Measurements from ENCODE around the gene TMEM267. TPM values are rescaled to one million over a fixed set of nuclear protein-coding genes. Genes with fewer than 3 reads are reported as not detected.
"Not testable (repeated sequence)": the region's sequence is repeated elsewhere in the genome, so short reads cannot be mapped to it uniquely, and the experiment has no call there.

Gene TMEM267
- polyA plus RNA-seq = 1 to 10 TPM; 3.6 to 5.1 (median 5.1) TPM

DNA sequence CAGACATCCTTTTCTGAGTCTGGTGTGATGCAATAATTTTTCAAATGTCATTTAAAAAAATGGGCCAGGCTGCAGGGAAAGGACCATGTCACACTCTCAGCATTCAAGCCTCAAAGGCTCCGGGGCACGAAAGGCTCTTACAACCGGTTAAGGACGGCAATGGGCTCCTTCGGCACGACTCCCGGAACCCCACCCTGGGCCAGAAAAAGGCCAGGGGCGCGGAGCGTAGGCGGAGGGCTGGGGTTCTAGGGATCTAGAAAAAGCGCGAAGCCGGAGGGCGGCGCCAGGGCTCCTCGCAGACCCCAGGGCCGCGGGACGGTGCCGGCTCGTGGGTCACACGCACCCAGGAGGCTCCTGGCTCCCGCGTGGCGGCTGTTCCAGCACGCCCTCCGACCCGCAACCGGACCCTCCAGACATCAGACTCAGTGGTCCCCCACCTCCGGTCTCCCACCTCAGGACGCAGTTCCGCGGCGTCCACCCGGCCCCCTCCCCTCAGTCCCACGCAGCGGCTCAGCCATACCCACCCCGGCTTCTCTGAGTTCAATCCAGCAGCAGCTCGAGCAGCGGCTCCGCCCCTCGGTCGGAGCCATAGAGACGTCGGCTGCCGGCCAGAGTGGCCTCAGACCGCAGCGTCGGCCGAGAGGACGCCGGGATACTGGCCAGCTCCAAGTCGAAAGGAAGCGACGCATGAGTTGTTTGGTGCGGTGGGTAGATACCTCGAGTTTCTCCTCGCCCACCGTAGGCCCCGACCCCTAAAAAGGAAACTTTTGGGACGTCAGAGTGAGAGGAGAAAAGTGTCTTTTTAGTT is at the start of gene TMEM267:
Gene TMEM267 (minus strand): TSS at position 568 of the 808 bp plus-strand sequence. CDS start 29,896 bp downstream, outside the sequence.
- 0 to 1% (median 0%) methylated on average over 57 to 62 of the region's 62 CpGs for WGBS, 3 donors
- peak within 1 kb of the TSS; percentile 76 for H3K27ac ChIP-seq (ENCODE audit: low read depth, low read length)

DNA sequence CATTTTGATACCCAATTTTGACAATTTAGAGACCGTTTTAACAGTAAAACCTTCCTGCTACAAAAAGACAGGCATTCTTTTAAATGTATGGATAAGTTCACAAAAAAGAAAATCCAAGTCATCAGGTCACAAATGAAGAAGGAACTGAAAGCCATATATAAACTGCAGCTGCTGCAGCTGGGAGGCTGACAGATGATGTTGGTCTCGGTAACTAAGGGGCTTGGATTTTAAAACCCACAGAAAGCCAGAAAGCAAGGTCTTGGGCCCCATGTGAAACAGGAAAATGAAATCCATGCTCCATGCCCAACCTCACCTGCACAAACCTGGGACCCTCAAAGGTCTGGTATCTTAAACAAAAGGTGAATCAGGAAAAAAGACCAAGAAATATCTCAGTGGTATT is 47.0 kb upstream of the TMEM267 start:
- H3K27ac ChIP-seq (ENCODE audit: low read depth, low read length) = no peak overlapping the region
- WGBS, 3 donors = 93 to 98% (median 95%) methylated on average over 2 of the region's 2 CpGs

- WGBS, 3 donors = 59 to 76% (median 67%) methylated on average over 2 of the region's 2 CpGs
- no peak overlapping the region for H3K27ac ChIP-seq (ENCODE audit: low read depth, low read length)
Measured at GRCh38 chr5:43523662-43524072, 40.0 kb upstream of the TMEM267 start.

GRCh38 chr5:43520615-43521014 is 37.0 kb upstream of the TMEM267 start:
- no peak overlapping the region for H3K27ac ChIP-seq (ENCODE audit: low read depth, low read length)
- 87 to 97% (median 88%) methylated on average over 1 of the region's 1 CpG for WGBS, 3 donors

DNA sequence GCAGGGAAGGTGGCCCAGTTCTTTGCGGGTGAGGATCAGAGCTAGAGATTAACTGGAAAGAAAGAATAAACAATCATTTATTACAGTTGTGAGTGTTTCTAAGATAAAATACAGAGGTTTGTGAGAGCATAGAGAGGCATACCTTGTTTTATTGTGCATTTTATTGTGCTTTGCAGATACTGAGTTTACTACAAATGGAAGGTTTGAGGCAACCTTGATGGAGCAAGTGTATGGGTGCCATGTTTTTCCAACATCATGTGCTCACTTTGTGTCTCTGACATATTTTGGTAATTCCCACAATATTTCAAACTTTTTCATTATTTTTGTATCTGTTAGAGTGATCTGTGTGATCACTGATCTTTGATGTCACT is 32.0 kb upstream of the TMEM267 start:
- 13 to 25% (median 21%) methylated on average over 1 of the region's 1 CpG for WGBS, 3 donors
- no peak overlapping the region for H3K27ac ChIP-seq (ENCODE audit: low read depth, low read length)

DNA sequence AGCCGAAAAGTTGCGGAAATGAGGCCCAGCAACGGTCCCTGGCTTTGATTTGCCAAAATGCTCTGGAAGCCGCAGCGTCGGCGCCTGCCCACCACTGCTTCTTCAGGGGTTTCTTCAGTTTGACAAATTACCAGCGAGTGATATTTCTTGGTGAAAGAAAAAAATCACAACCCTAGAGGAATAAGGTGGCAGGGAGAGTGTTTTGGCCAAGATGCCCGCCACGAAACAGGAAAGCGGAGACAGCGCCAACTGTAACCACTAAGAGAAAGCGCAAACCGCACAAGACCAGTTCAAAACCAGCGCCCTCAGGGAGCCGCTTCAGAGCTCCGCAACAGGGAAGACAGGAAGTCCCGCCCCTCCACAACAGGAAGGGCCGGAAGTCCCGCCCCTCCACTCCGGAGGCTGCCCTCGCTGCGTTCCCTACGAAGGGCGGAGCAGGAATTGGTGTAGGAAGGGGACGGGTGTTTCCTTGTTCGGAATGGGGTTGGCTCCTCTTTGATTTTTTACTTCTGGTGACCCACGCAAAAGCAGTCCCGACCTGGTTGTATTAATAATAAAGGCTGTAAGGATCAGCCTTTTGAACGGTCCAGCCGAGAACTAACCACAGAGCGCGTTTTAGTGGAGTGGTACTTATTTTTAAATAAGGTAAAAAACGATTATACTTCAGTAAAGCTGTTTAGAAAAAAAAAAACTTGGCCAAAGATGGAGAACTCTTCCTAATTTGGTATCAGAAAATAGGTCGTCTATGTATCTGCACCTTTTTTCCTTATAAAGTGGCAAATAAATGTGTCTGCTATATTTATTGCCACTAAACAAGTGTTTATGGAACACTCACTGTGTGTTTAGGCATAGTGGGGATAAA is 31.4 kb upstream of the TMEM267 start, which contains the start of gene C5orf34:
Gene C5orf34 (minus strand): TSS at position 333 of the 862 bp plus-strand sequence. CDS start 5,809 bp downstream, outside the sequence.
- no peak within 1 kb of the TSS for H3K27ac ChIP-seq (ENCODE audit: low read depth, low read length)
- 0 to 1% (median 0%) methylated on average over 35 of the region's 35 CpGs for WGBS, 3 donors

GRCh38 chr5:43514471-43514815 is 30.8 kb upstream of the TMEM267 start:
- WGBS, 3 donors = 0 to 3% (median 1%) methylated on average over 6 of the region's 6 CpGs
- H3K27ac ChIP-seq (ENCODE audit: low read depth, low read length) = no peak overlapping the region

DNA sequence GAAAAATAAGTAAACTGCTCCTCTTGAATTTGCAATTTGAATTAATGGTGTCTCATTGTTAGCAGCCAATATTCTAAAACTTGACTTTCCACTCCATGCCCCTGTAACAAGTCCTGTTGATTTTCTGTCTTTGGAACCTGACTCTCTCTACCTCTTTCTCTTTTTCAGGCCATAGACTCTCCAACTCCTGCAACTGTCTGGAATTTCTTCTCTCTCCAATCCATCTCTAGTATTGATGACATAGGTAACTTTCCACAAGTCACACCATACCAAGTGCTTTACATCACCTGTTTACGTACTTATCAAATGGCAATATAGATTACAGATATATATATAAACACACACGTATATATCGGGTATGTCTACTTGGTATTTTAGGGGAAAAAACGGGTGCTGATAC is 30.4 kb upstream of the TMEM267 start:
- WGBS, 3 donors = 15 to 24% (median 23%) methylated on average over 4 of the region's 4 CpGs
- no peak overlapping the region for H3K27ac ChIP-seq (ENCODE audit: low read depth, low read length)

- WGBS, 3 donors = 91 to 99% (median 93%) methylated on average over 22 to 36 of the region's 36 CpGs
- H3K27ac ChIP-seq (ENCODE audit: low read depth, low read length) = not testable (repeated sequence)
Measured at GRCh38 chr5:43511062-43511461, 27.4 kb upstream of the TMEM267 start.

- 86 to 91% (median 90%) methylated on average over 2 of the region's 2 CpGs for WGBS, 3 donors
Measured at GRCh38 chr5:43498581-43498980, 14.9 kb upstream of the TMEM267 start.

DNA sequence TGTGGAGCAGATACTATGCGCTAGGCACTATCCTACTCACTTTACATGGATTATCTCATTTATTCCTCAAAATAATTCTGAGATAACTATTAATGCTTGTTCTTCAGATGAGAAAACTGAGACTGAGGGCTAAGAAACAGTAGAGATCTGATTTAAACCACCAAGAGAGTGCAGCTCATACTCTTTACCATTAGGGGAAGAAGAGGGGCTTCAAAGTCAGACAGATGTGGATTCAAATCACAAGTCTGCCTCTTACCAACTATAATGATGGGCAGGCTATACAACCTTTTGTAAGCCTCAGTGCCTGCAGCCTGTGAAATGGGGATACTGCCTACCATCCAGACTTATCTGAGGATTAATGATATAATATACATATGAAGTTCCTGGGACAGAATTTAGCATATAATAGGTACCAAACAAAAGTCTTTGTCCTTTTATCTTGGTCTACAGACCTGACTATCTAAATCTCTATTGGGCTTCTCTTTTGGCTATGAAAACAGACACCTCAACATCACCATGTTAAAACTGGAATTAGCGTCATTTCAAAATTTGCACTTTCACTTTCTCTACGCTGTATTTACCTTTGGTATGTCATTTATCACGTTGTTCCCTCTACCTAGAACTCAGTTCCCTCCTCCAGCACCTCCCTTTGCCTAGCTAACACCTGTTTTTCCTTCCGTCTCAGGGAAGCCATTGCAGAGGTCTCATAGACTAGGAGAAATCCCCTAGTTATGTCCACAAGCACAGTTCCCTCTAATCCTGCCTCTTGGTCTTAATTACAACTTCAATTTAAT is 13.8 kb upstream of the TMEM267 start:
- H3K27ac ChIP-seq (ENCODE audit: low read depth, low read length) = no peak overlapping the region
- WGBS, 3 donors = 55 to 89% (median 86%) methylated on average over 5 of the region's 5 CpGs

More at GRCh38 chr5:43498581-43498980, 14.9 kb upstream of the TMEM267 start:
- H3K27ac ChIP-seq (ENCODE audit: low read depth, low read length) = no peak overlapping the region

- no peak overlapping the region for H3K27ac ChIP-seq (ENCODE audit: low read depth, low read length)
- WGBS, 3 donors = 92 to 98% (median 96%) methylated on average over 1 of the region's 1 CpG
Measured at GRCh38 chr5:43491326-43491725, 7.7 kb upstream of the TMEM267 start.

DNA sequence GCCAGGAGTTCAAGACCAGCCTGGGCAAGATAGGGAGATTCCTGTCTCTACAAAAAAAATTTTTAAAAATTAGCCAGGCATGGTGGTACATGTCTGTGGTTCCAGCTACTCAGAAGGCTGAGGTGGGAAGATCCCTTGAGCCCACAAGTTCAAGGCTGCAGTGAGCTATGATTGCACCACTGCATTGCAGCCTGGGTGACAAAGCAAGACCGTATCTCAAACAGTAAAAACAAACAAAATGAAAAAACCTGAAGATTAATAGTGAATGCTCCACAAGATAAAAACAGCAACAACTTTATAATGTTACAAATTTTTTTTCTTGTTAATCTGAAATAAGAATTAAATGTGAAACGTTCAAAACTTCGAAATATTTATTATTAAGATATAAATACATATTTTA is 2.7 kb upstream of the TMEM267 start:
- WGBS, 3 donors = 73 to 93% (median 86%) methylated on average over 3 of the region's 3 CpGs
- H3K27ac ChIP-seq (ENCODE audit: low read depth, low read length) = no peak overlapping the region

- H3K27ac ChIP-seq (ENCODE audit: low read depth, low read length) = no peak overlapping the region
- WGBS, 3 donors = 94 to 97% (median 96%) methylated on average over 2 of the region's 2 CpGs
Measured at GRCh38 chr5:43485406-43485805, 1.7 kb upstream of the TMEM267 start.

DNA sequence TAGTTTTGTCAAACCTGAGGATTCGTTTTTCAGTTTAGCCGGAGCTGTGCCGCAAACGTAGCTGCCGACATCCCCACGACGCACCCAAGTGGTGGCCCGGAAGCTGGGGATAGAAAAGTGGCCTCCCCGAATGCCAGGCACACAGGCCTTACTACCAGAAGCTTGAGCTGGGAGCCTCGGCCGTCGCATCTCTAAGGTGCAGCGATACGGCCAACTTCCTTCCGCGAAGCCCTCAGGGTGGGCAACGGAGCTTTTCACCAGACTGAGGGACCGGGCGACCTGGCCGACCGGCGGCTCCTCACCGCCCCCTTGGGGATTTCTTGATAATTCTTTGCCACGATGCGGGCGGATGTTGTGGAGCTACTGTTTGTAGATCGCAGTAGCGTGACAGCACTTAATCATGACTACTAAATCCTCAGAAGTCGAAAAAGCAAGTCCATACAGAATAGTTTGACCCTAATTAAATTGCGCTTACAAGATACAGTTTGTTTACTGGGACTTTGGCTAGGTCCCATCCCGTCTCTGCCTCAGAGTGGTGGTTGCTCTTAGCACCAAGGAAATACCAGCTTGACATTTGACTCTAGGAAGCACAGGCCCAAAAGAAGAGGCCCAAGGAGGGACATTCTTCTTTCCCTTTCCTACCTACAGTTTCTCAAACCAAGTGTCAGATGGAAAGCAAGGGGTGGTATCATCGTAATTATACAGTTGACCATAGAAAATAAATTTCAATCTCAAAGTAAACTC is 613 bp upstream of the TMEM267 start:
- 3 to 4% (median 3%) methylated on average over 32 of the region's 32 CpGs for WGBS, 3 donors
- H3K27ac ChIP-seq (ENCODE audit: low read depth, low read length) = peak overlapping the region; percentile 76

- WGBS, 3 donors = 37 to 52% (median 51%) methylated on average over 6 of the region's 6 CpGs
Measured at GRCh38 chr5:43482490-43483297, 971 bp downstream of the TMEM267 start.

More at GRCh38 chr5:43482490-43483297, 971 bp downstream of the TMEM267 start:
- H3K27ac ChIP-seq (ENCODE audit: low read depth, low read length) = no peak overlapping the region
